Lower leg skin (tissue), 4 donors: ENCODE data around the gene MMEL1. TPM values are rescaled to one million over a fixed set of nuclear protein-coding genes. Genes with fewer than 3 reads are reported as not detected.
A peak's percentile ranks its signal among the peaks of the same experiment; 100 is the strongest.

ENCODE experiments used
- DNase-seq, 2 donors: peaks; one replicate each; pipeline ENCODE4 v3.0.0-alpha.2; 2019; ENCODE audit warnings: low spot score in 2 of 2
- H3K4me3 ChIP-seq: fragments of 200-600 bp; sonication (generic); 2 replicates; pipeline ENCODE4 v1.5.1; 2017; ENCODE audit warnings: mild to moderate bottlenecking, low read depth; ENCODE audit not compliant: poor library complexity, severe bottlenecking
- CTCF ChIP-seq, 3 donors: fragments of 450-650 bp; IDR thresholded peaks; one replicate each; pipeline ENCODE4 v1.5.1; 2016; ENCODE audit warnings: antibody characterized with exemption in 3 of 3, mild to moderate bottlenecking in 3 of 3, moderate library complexity in 2 of 3
- POLR2A ChIP-seq, 2 donors: fragments of 450-650 bp; IDR thresholded peaks; one replicate each; pipeline ENCODE4 v1.6.1; 2016 to 2017; ENCODE audit warnings: antibody characterized with exemption in 2 of 2, mild to moderate bottlenecking in 1 of 2, moderate library complexity in 1 of 2
- WGBS, 2 donors: methylation state at CpG; one replicate each; pipeline ENCODE4 v1.1.5; 2018; 5-methylcytosine and 5-hydroxymethylcytosine counted together
- intact Hi-C: fragments of 100-400 bp; cut with DNase I; formaldehyde crosslinking; loops from one replicate; pipeline ENCODE4 v1.15.0; 2023; ENCODE audit warnings: low total_unique reads
- total RNA-seq, 4 donors: library from RNA; depleted of rRNA; stranded (reverse); fragments of >200 nt; gene quantifications; one replicate each; pipeline ENCODE4 v1.1.0, GENCODE V29; 2016

Gene MMEL1
- total RNA-seq, 4 donors from 2014 or later: 0.27 to 3.5 (median 1.6) TPM

- H3K4me3 ChIP-seq: no peak overlapping the region
- intact Hi-C loops: no loop called here
- WGBS, 2 donors: 54 to 72% methylated on average over 10 of the region's 10 CpGs
- peak in 1 of 2 donors; percentile 58 for DNase-seq
- TF ChIP-seq POLR2A (IDR thresholded peaks at IDR 0.05) (no peak), CTCF (IDR thresholded peaks at IDR 0.05) (no peak)
These were observed 18.3 kb upstream of the MMEL1 start for GRCh38 chr1:2650967-2651645.

- WGBS, 2 donors: 79 to 82% methylated on average over 5 of the region's 5 CpGs
- DNase-seq: no peak
- TF ChIP-seq POLR2A (IDR thresholded peaks at IDR 0.05): no peak
- no peak for TF ChIP-seq CTCF (IDR thresholded peaks at IDR 0.05)
- H3K4me3 ChIP-seq: no peak overlapping the region
- intact Hi-C loops: no loop called here
These were observed 14.0 kb upstream of the MMEL1 start for GRCh38 chr1:2646837-2647236.

DNA sequence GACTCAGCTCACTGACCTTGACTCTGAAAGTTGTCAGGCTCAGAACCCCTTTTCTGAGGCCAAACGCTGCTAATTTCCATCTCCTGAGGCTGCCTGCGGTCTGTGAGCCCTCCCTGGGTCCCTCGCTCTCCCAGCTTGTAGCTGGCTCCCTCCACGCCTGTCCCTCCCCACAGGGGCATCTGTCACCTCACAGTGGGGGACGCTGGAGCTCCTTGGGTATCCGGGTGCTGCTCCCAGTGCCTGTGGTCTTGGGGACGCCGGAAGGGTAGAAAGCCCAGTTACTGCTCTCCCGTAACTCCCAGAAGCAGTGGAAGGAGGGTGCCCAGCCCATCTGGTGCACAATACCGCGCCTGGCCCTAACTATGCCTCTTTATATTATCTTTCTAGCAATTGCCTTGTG lies 13.0 kb upstream of the MMEL1 start:
- peak in 1 of 2 donors; percentile 67 for DNase-seq
- intact Hi-C loops: no loop called here
- TF ChIP-seq CTCF (IDR thresholded peaks at IDR 0.05) (no peak), POLR2A (IDR thresholded peaks at IDR 0.05) (no peak)
- H3K4me3 ChIP-seq: no peak overlapping the region
- 83 to 90% methylated on average over 11 of the region's 11 CpGs for WGBS, 2 donors

DNA sequence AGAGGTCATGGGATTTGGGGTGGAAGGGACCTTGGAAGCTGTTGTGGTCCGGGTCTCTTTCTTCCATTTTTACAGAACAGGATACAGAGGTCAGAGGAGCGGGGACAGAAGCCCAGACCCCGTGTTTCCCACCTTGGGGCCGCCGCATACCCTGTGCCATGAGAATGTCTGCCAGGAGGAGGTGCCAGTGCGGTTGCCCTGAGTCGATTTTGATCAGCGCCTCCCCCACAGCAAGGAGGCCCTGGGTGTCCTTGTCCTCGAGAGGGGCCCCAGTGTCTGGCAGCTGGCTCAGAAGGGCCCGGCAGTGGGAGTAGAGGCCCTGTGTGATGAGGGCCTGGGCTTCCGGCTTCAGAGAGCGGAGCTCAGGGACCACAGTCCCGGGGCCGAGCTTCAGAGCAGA lies 12.3 kb upstream of the MMEL1 start:
- DNase-seq: peak in 1 of 2 donors; percentile 61
- no peak overlapping the region for H3K4me3 ChIP-seq
- no peak for TF ChIP-seq POLR2A (IDR thresholded peaks at IDR 0.05)
- no peak for TF ChIP-seq CTCF (IDR thresholded peaks at IDR 0.05)
- WGBS, 2 donors: 88 to 92% methylated on average over 13 to 14 of the region's 14 CpGs
- intact Hi-C loops: no loop called here

DNA sequence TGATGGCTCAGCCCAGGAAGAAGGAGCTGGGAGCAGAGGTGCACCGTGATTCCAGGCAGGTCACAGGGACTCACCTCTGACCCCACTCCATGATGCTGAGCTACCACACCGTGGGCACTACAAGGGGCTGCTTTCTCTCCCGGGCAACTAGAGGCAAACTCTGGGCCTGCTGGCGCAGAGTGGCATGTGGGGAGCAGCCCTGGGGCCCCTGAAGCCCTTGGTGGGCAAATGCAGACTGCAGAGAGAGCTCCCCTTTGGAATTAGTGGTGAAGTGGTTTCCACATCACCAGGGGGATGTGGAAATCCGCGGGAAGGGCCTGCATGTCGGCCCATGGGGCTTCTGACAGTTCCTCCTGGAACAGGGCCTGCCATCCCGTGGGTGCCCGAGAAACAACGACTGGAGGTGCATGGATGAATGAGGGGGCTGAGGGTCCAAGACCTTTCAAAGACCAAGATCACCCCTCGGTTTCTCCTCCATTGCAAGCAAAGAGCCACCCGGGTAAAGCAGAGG lies 11.8 kb upstream of the MMEL1 start:
- intact Hi-C loops: no loop called here
- H3K4me3 ChIP-seq: no peak overlapping the region
- DNase-seq: peak in 1 of 2 donors; percentile 67
- WGBS, 2 donors: 87 to 88% methylated on average over 11 to 12 of the region's 12 CpGs
- TF ChIP-seq POLR2A (IDR thresholded peaks at IDR 0.05) (no peak), CTCF (IDR thresholded peaks at IDR 0.05) (no peak)

DNA sequence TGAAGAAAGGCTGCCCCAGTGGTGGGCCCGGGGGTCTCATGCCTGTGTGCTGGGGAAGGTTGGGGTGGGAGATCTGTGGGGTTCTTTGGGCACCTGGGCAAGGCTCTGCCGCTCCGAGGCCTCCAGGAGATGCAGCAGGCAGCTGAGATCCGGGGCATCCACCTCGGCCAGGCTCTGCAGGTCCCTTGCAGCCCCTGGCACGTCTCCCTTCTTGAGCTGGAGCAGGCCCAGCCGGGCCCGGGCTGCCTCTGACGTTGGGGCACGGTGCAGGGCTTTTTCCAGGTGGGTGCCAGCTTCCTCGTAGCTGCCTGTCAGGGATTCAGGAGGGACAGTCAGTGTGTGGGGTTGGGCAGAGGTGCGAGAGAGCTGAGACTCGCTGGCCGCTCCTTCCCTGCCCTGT lies 11.4 kb upstream of the MMEL1 start:
- no peak overlapping the region for H3K4me3 ChIP-seq
- intact Hi-C loops: no loop called here
- TF ChIP-seq CTCF (IDR thresholded peaks at IDR 0.05) (no peak), POLR2A (IDR thresholded peaks at IDR 0.05) (no peak)
- DNase-seq: peak in 1 of 2 donors; percentile 71
- 70 to 82% methylated on average over 7 to 14 of the region's 14 CpGs for WGBS, 2 donors
